ENCODE results near the gene ARL8A.

ARL8A gene

GRCh38 chr1:202110977-202111376 lies 33.6 kb downstream of the ARL8A start:
- Mint-ChIP-seq H3K27me3 (ENCODE audit: low read depth, poor library complexity) (peaks cover 7% of the 10 kb centered on the region), H3K36me3 (ENCODE audit: low read depth) (no peaks in the 10 kb centered on the region), H3K9me3 (no peaks in the 10 kb centered on the region), H3K27ac (no peak overlapping the region), H3K4me3 (no peak overlapping the region), H3K4me1 (peaks cover 51% of the 10 kb centered on the region)
- TF ChIP-seq CTCF (IDR thresholded peaks at IDR 0.05): no peak
- DNase-seq: no peak

GRCh38 chr1:202107801-202108731 lies 36.5 kb downstream of the ARL8A start:
- no peak overlapping the region for H3K4me3 Mint-ChIP-seq
- DNase-seq: no peak
- no peaks in the 10 kb centered on the region for H3K9me3 Mint-ChIP-seq
- H3K27ac Mint-ChIP-seq: peak overlapping the region; percentile 72
- no peak for TF ChIP-seq CTCF (IDR thresholded peaks at IDR 0.05)
- no peaks in the 10 kb centered on the region for H3K36me3 Mint-ChIP-seq (ENCODE audit: low read depth)
- H3K4me1 Mint-ChIP-seq: peaks cover 46% of the 10 kb centered on the region
- H3K27me3 Mint-ChIP-seq (ENCODE audit: low read depth, poor library complexity): peaks cover 7% of the 10 kb centered on the region

- Mint-ChIP-seq H3K4me3 (no peak overlapping the region), H3K27ac (no peak overlapping the region)
These were observed 37.2 kb downstream of the ARL8A start for GRCh38 chr1:202107321-202107761.

GRCh38 chr1:202106340-202107254 lies 37.9 kb downstream of the ARL8A start:
- no peak overlapping the region for H3K27ac Mint-ChIP-seq

More at GRCh38 chr1:202107321-202107761, 37.2 kb downstream of the ARL8A start:
- DNase-seq: no peak
- H3K36me3 Mint-ChIP-seq (ENCODE audit: low read depth): no peaks in the 10 kb centered on the region
- H3K27me3 Mint-ChIP-seq (ENCODE audit: low read depth, poor library complexity): peaks cover 7% of the 10 kb centered on the region
- H3K4me1 Mint-ChIP-seq: peaks cover 39% of the 10 kb centered on the region
- H3K9me3 Mint-ChIP-seq: no peaks in the 10 kb centered on the region
- no peak for TF ChIP-seq CTCF (IDR thresholded peaks at IDR 0.05)

More at GRCh38 chr1:202106340-202107254, 37.9 kb downstream of the ARL8A start:
- TF ChIP-seq CTCF (IDR thresholded peaks at IDR 0.05): no peak
- Mint-ChIP-seq H3K4me3 (no peak overlapping the region), H3K9me3 (no peaks in the 10 kb centered on the region), H3K36me3 (ENCODE audit: low read depth) (no peaks in the 10 kb centered on the region), H3K27me3 (ENCODE audit: low read depth, poor library complexity) (peaks cover 7% of the 10 kb centered on the region), H3K4me1 (peaks cover 40% of the 10 kb centered on the region)
- no peak for DNase-seq

Data from nephron progenitor cell (in vitro differentiated cells).